ENCODE results near the gene HTN3. TPM values are rescaled to one million over a fixed set of nuclear protein-coding genes. Genes with fewer than 3 reads are reported as not detected.
"Not testable (repeated sequence)": the region's sequence is repeated elsewhere in the genome, so short reads cannot be mapped to it uniquely, and the experiment has no call there.

HTN3 gene
- not detected in 2 replicates for polyA plus RNA-seq
- polyA minus RNA-seq: not detected in 2 replicates

GRCh38 chr4:70028159-70028558, at the start of gene HTN3:
TSS of gene HTN3 (plus strand) at chr4:70028459. CDS start at chr4:70030741, 2,282 bp downstream.
- not testable (repeated sequence) for H3K36me3 ChIP-seq (ENCODE audit: insufficient read depth, low read length); H3K9me2 ChIP-seq (ENCODE audit: insufficient read depth, low read length); H3K79me2 ChIP-seq (replicated peaks; ENCODE audit: insufficient read depth, low read length); H3K4me2 ChIP-seq (ENCODE audit: low read length); H3K4me3 ChIP-seq (ENCODE audit: low read length); H3K27ac ChIP-seq (ENCODE audit: low read length); H3K9me3 ChIP-seq (ENCODE audit: low read length); H2AFZ ChIP-seq (ENCODE audit: low read depth, low read length); H3K27me3 ChIP-seq (ENCODE audit: insufficient read depth, low read depth, low read length); H3K9ac ChIP-seq (ENCODE audit: low read length); H4K20me1 ChIP-seq (ENCODE audit: insufficient read depth); H3F3A ChIP-seq (ENCODE audit: insufficient read depth, low read length, poor library complexity, severe bottlenecking)

GRCh38 chr4:69984030-69984443, 44.2 kb upstream of the HTN3 start:
- H3K27me3 ChIP-seq (ENCODE audit: insufficient read depth, low read depth, low read length): no peaks in the 10 kb centered on the region
- no peak overlapping the region for H3K4me3 ChIP-seq (ENCODE audit: low read length)
- no peak overlapping the region for H2AFZ ChIP-seq (ENCODE audit: low read depth, low read length)
- no peak overlapping the region for H3K9ac ChIP-seq (ENCODE audit: low read length)
- TF ChIP-seq POLR2AphosphoS5 (IDR thresholded peaks at IDR 0.05): peak; percentile 29
- TF ChIP-seq REST (IDR thresholded peaks at IDR 0.05; ENCODE audit: borderline replicate concordance): no peak
- TF ChIP-seq TAF1 (IDR thresholded peaks at IDR 0.05; ENCODE audit: low read depth): no peak
- TF ChIP-seq EP300 (conservative IDR thresholded peaks at IDR 0.05; ENCODE audit: poor library complexity, severe bottlenecking): peak; percentile 72
- TF ChIP-seq SMC3 (conservative IDR thresholded peaks at IDR 0.05; ENCODE audit: poor library complexity): no peak
- no peak for TF ChIP-seq MXI1 (conservative IDR thresholded peaks at IDR 0.05; ENCODE audit: poor library complexity, severe bottlenecking)
- no peak for TF ChIP-seq RAD21 (conservative IDR thresholded peaks at IDR 0.05)
- no peak for TF ChIP-seq CTCF (IDR thresholded peaks at IDR 0.05; ENCODE audit: poor library complexity, severe bottlenecking)
- TF ChIP-seq EZH2 (IDR thresholded peaks at IDR 0.05; ENCODE audit: borderline replicate concordance, insufficient read depth, low read length, poor library complexity, severe bottlenecking): no peak
- no peak overlapping the region for H3K4me2 ChIP-seq (ENCODE audit: low read length)
- H3F3A ChIP-seq (ENCODE audit: insufficient read depth, low read length, poor library complexity, severe bottlenecking): no peaks in the 10 kb centered on the region
- no peaks in the 10 kb centered on the region for H3K9me2 ChIP-seq (ENCODE audit: insufficient read depth, low read length)
- H4K20me1 ChIP-seq (ENCODE audit: insufficient read depth): no peaks in the 10 kb centered on the region
- no peaks in the 10 kb centered on the region for H3K79me2 ChIP-seq (replicated peaks; ENCODE audit: insufficient read depth, low read length)
- H3K27ac ChIP-seq (ENCODE audit: low read length): peak overlapping the region; percentile 22
- H3K9me3 ChIP-seq (ENCODE audit: low read length): no peaks in the 10 kb centered on the region
- H3K36me3 ChIP-seq (ENCODE audit: insufficient read depth, low read length): no peaks in the 10 kb centered on the region

GRCh38 chr4:69986663-69987062, 41.6 kb upstream of the HTN3 start:
- no peak overlapping the region for H3K4me3 ChIP-seq (ENCODE audit: low read length)
- TF ChIP-seq REST (IDR thresholded peaks at IDR 0.05; ENCODE audit: borderline replicate concordance) (no peak), EP300 (conservative IDR thresholded peaks at IDR 0.05; ENCODE audit: poor library complexity, severe bottlenecking) (no peak), SMC3 (conservative IDR thresholded peaks at IDR 0.05; ENCODE audit: poor library complexity) (no peak), TAF1 (IDR thresholded peaks at IDR 0.05; ENCODE audit: low read depth) (no peak), POLR2AphosphoS5 (IDR thresholded peaks at IDR 0.05) (no peak), RAD21 (conservative IDR thresholded peaks at IDR 0.05) (no peak), MXI1 (conservative IDR thresholded peaks at IDR 0.05; ENCODE audit: poor library complexity, severe bottlenecking) (no peak), CTCF (IDR thresholded peaks at IDR 0.05; ENCODE audit: poor library complexity, severe bottlenecking) (no peak), EZH2 (IDR thresholded peaks at IDR 0.05; ENCODE audit: borderline replicate concordance, insufficient read depth, low read length, poor library complexity, severe bottlenecking) (no peak)
- no peaks in the 10 kb centered on the region for H3K9me2 ChIP-seq (ENCODE audit: insufficient read depth, low read length)
- no peaks in the 10 kb centered on the region for H4K20me1 ChIP-seq (ENCODE audit: insufficient read depth)
- no peaks in the 10 kb centered on the region for H3K79me2 ChIP-seq (replicated peaks; ENCODE audit: insufficient read depth, low read length)
- H3K27ac ChIP-seq (ENCODE audit: low read length): no peak overlapping the region
- H3K4me2 ChIP-seq (ENCODE audit: low read length): no peak overlapping the region
- no peaks in the 10 kb centered on the region for H3K27me3 ChIP-seq (ENCODE audit: insufficient read depth, low read depth, low read length)
- no peaks in the 10 kb centered on the region for H3K9me3 ChIP-seq (ENCODE audit: low read length)
- H3K9ac ChIP-seq (ENCODE audit: low read length): no peak overlapping the region
- H2AFZ ChIP-seq (ENCODE audit: low read depth, low read length): no peak overlapping the region
- H3K36me3 ChIP-seq (ENCODE audit: insufficient read depth, low read length): no peaks in the 10 kb centered on the region
- H3F3A ChIP-seq (ENCODE audit: insufficient read depth, low read length, poor library complexity, severe bottlenecking): no peaks in the 10 kb centered on the region
